A172 (cell line): ENCODE measurements around the gene CAPN5. TPM values are rescaled to one million over a fixed set of nuclear protein-coding genes. Genes with fewer than 3 reads are reported as not detected.
A peak's percentile ranks its signal among the peaks of the same experiment; 100 is the strongest.
"Not testable (repeated sequence)": the region's sequence is repeated elsewhere in the genome, so short reads cannot be mapped to it uniquely, and the experiment has no call there.

Experiments
- DNase-seq: peaks from one replicate; pipeline ENCODE4 v3.0.0-alpha.2; 2015; ENCODE audit warnings: low spot score
- total RNA-seq: library from RNA; depleted of rRNA; stranded (reverse); fragments of >200 nt; shearing (Covaris generic); gene quantifications from 2 replicates; pipeline ENCODE4 v1.2.3, GENCODE V29; 2014

CAPN5 gene
- total RNA-seq, 1 experiment from 2014 or later, result 15.2 TPM

- no peak for DNase-seq
Measured at GRCh38 chr11:77042111-77042726, 24.6 kb upstream of the CAPN5 start.

GRCh38 chr11:77044356-77044755, 22.4 kb upstream of the CAPN5 start:
- no peak for DNase-seq

- DNase-seq, result no peak
Measured at GRCh38 chr11:77044886-77045285, 21.9 kb upstream of the CAPN5 start.

GRCh38 chr11:77046060-77046501, 20.7 kb upstream of the CAPN5 start:
- no peak for DNase-seq

GRCh38 chr11:77047007-77047927, 19.5 kb upstream of the CAPN5 start:
- DNase-seq, result peak; percentile 95

GRCh38 chr11:77047928-77048446, 18.8 kb upstream of the CAPN5 start:
- DNase-seq, result not testable (repeated sequence)

- DNase-seq, result no peak
Measured at GRCh38 chr11:77049026-77049425, 17.7 kb upstream of the CAPN5 start.

GRCh38 chr11:77051511-77051910, 15.3 kb upstream of the CAPN5 start:
- DNase-seq, result no peak

GRCh38 chr11:77052518-77052917, 14.3 kb upstream of the CAPN5 start:
- no peak for DNase-seq

- DNase-seq, result no peak
Measured at GRCh38 chr11:77053217-77054015, 13.4 kb upstream of the CAPN5 start.

GRCh38 chr11:77054084-77054483, 12.7 kb upstream of the CAPN5 start:
- no peak for DNase-seq

GRCh38 chr11:77055101-77055561, 11.6 kb upstream of the CAPN5 start:
- DNase-seq, result no peak

GRCh38 chr11:77055913-77056312, 10.9 kb upstream of the CAPN5 start:
- DNase-seq, result no peak

GRCh38 chr11:77056814-77057402, 9.9 kb upstream of the CAPN5 start:
- DNase-seq, result no peak

GRCh38 chr11:77057938-77058474, 8.8 kb upstream of the CAPN5 start:
- DNase-seq, result no peak

GRCh38 chr11:77058900-77059299, 7.9 kb upstream of the CAPN5 start:
- no peak for DNase-seq

- no peak for DNase-seq
Measured at GRCh38 chr11:77059806-77060205, 7.0 kb upstream of the CAPN5 start.

- no peak for DNase-seq
Measured at GRCh38 chr11:77060234-77060633, 6.5 kb upstream of the CAPN5 start.

- DNase-seq, result not testable (repeated sequence)
Measured at GRCh38 chr11:77061258-77061657, 5.5 kb upstream of the CAPN5 start.

- no peak for DNase-seq
Measured at GRCh38 chr11:77062924-77063323, 3.8 kb upstream of the CAPN5 start.

- no peak for DNase-seq
Measured at GRCh38 chr11:77063407-77063806, 3.4 kb upstream of the CAPN5 start.
